HEK293T (cell line): Measurements from ENCODE around the gene XIAP.

Experiments used
- ARNT ChIP-seq: fragments of 450-650 bp; IDR thresholded peaks from 2 replicates; pipeline ENCODE4 v1.6.1; 2017; ENCODE audit warnings: mild to moderate bottlenecking
- BHLHE40 ChIP-seq: fragments of 450-650 bp; IDR thresholded peaks from 2 replicates; pipeline ENCODE4 v1.6.1; 2016; ENCODE audit warnings: mild to moderate bottlenecking, moderate library complexity, borderline replicate concordance
- CTBP1 ChIP-seq: fragments of 450-650 bp; IDR thresholded peaks from 2 replicates; pipeline ENCODE4 v1.6.1; 2016; ENCODE audit warnings: borderline replicate concordance
- ELF4 ChIP-seq: fragments of 450-650 bp; IDR thresholded peaks from 2 replicates; pipeline ENCODE4 v1.6.1; 2017; ENCODE audit warnings: antibody characterized with exemption
- FOXA1 ChIP-seq: fragments of 450-650 bp; IDR thresholded peaks from 2 replicates; pipeline ENCODE4 v1.6.1; 2016; ENCODE audit warnings: mild to moderate bottlenecking
- FOXK2 ChIP-seq: fragments of 450-650 bp; IDR thresholded peaks from 2 replicates; pipeline ENCODE4 v1.6.1; 2016; ENCODE audit warnings: mild to moderate bottlenecking
- FOXM1 ChIP-seq: fragments of 450-650 bp; IDR thresholded peaks from 2 replicates; pipeline ENCODE4 v1.6.1; 2017; ENCODE audit warnings: mild to moderate bottlenecking, borderline replicate concordance
- PKNOX1 ChIP-seq: fragments of 450-650 bp; IDR thresholded peaks from 2 replicates; pipeline ENCODE4 v1.6.1; 2016
- SP1 ChIP-seq: fragments of 450-650 bp; IDR thresholded peaks from 2 replicates; pipeline ENCODE4 v1.6.1; 2017
- SUZ12 ChIP-seq: fragments of 450-650 bp; IDR thresholded peaks from 2 replicates; pipeline ENCODE4 v1.6.1; 2016; ENCODE audit warnings: mild to moderate bottlenecking
- TARDBP ChIP-seq: fragments of 450-650 bp; IDR thresholded peaks from 2 replicates; pipeline ENCODE4 v1.6.1; 2016
- ZNF384 ChIP-seq: fragments of 450-650 bp; IDR thresholded peaks from 2 replicates; pipeline ENCODE4 v1.6.1; 2016

- TF ChIP-seq ELF4 (no peak), PKNOX1 (no peak), SP1 (no peak), SUZ12 (no peak), FOXK2 (no peak), BHLHE40 (no peak), FOXA1 (no peak), CTBP1 (no peak), TARDBP (no peak), FOXM1 (no peak), ARNT (no peak), ZNF384 (no peak)
Measured at GRCh38 chrX:123847056-123847455, 12.8 kb upstream of the XIAP start.
